Testis (tissue), 2 donors: ENCODE measurements around the gene MAP7.

Experiments used
- POLR2A ChIP-seq: fragments of 450-650 bp; IDR thresholded peaks from one replicate; pipeline ENCODE4 v1.6.1; 2017; ENCODE audit warnings: antibody characterized with exemption, mild to moderate bottlenecking, moderate library complexity
- TF ChIP-seq, protein P1 (sequence below), 3 experiments: fragments of 450-650 bp in 2 of 3; fragments of 200-600 bp in 1 of 3; sonication (generic) in 1 of 3; IDR thresholded peaks; one replicate each; pipeline ENCODE4 v1.5.1; 2016 to 2019; ENCODE audit warnings: antibody characterized with exemption in 3 of 3, mild to moderate bottlenecking in 2 of 3, moderate library complexity in 1 of 3

GRCh38 chr6:136594671-136595070, 44.4 kb upstream of the MAP7 start:
- TF ChIP-seq, protein P1, sequence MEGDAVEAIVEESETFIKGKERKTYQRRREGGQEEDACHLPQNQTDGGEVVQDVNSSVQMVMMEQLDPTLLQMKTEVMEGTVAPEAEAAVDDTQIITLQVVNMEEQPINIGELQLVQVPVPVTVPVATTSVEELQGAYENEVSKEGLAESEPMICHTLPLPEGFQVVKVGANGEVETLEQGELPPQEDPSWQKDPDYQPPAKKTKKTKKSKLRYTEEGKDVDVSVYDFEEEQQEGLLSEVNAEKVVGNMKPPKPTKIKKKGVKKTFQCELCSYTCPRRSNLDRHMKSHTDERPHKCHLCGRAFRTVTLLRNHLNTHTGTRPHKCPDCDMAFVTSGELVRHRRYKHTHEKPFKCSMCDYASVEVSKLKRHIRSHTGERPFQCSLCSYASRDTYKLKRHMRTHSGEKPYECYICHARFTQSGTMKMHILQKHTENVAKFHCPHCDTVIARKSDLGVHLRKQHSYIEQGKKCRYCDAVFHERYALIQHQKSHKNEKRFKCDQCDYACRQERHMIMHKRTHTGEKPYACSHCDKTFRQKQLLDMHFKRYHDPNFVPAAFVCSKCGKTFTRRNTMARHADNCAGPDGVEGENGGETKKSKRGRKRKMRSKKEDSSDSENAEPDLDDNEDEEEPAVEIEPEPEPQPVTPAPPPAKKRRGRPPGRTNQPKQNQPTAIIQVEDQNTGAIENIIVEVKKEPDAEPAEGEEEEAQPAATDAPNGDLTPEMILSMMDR (IDR thresholded peaks at IDR 0.05): no peak
- TF ChIP-seq POLR2A: no peak
